GM06990 (cell line): ENCODE results near the gene ANK2.
"Not testable (repeated sequence)": the region's sequence is repeated elsewhere in the genome, so short reads cannot be mapped to it uniquely, and the experiment has no call there.

ENCODE experiments used
- DNase-seq: peaks from one replicate; pipeline ENCODE4 v3.0.0-alpha.2; 2011; ENCODE audit not compliant: insufficient read length; ENCODE audit errors: extremely low read depth
- H3K27me3 ChIP-seq: replicated peaks from 2 replicates; pipeline ENCODE4 v1.6.0; 2011; ENCODE audit warnings: low read length; ENCODE audit not compliant: control insufficient read depth, insufficient read depth
- H3K36me3 ChIP-seq: 2 replicates; pipeline ENCODE4 v1.5.1; 2011; ENCODE audit warnings: low read length; ENCODE audit not compliant: control insufficient read depth, insufficient read depth
- H3K4me3 ChIP-seq: replicated peaks from 2 replicates; pipeline ENCODE4 v1.5.1; 2011; ENCODE audit warnings: low read depth, mild to moderate bottlenecking, control low read depth, low read length
- TF ChIP-seq, protein P1 (sequence below): IDR thresholded peaks from 2 replicates; pipeline ENCODE4 v1.5.1; 2011; ENCODE audit warnings: low read length, control low read depth, mild to moderate bottlenecking, inconsistent platforms; ENCODE audit not compliant: insufficient read depth, poor library complexity, severe bottlenecking

Gene ANK2

GRCh38 chr4:113060853-113061252 is 11.4 kb downstream of the ANK2 start:
- no peaks in the 10 kb centered on the region for H3K27me3 ChIP-seq
- H3K36me3 ChIP-seq, result no peaks in the 10 kb centered on the region
- H3K4me3 ChIP-seq, result no peak overlapping the region
- TF ChIP-seq, protein P1, sequence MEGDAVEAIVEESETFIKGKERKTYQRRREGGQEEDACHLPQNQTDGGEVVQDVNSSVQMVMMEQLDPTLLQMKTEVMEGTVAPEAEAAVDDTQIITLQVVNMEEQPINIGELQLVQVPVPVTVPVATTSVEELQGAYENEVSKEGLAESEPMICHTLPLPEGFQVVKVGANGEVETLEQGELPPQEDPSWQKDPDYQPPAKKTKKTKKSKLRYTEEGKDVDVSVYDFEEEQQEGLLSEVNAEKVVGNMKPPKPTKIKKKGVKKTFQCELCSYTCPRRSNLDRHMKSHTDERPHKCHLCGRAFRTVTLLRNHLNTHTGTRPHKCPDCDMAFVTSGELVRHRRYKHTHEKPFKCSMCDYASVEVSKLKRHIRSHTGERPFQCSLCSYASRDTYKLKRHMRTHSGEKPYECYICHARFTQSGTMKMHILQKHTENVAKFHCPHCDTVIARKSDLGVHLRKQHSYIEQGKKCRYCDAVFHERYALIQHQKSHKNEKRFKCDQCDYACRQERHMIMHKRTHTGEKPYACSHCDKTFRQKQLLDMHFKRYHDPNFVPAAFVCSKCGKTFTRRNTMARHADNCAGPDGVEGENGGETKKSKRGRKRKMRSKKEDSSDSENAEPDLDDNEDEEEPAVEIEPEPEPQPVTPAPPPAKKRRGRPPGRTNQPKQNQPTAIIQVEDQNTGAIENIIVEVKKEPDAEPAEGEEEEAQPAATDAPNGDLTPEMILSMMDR, result no peak
- no peak for DNase-seq

DNA sequence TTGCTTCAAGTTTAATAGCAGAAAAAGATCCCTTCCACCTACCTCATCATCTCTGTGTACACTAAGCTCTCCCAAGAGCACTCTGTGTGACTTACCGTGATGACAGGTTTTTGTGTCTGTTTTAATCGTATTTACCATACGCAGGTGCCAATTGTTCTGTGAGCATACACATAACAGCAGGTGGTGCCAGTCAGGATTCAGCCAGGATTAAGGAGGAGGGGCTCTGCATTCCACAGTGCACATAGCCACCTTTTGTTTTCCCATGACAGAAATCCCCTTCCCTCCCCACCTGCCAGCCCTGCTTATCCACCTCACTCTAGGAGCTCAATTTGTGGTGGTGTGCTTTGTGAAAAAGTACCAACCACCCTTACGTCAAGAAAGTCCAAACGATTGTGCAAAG is 14.8 kb downstream of the ANK2 start:
- Histone ChIP-seq H3K4me3 (no peak overlapping the region), H3K27me3 (no peaks in the 10 kb centered on the region), H3K36me3 (no peaks in the 10 kb centered on the region)
- no peak for DNase-seq
- TF ChIP-seq, protein P1, result no peak

DNA sequence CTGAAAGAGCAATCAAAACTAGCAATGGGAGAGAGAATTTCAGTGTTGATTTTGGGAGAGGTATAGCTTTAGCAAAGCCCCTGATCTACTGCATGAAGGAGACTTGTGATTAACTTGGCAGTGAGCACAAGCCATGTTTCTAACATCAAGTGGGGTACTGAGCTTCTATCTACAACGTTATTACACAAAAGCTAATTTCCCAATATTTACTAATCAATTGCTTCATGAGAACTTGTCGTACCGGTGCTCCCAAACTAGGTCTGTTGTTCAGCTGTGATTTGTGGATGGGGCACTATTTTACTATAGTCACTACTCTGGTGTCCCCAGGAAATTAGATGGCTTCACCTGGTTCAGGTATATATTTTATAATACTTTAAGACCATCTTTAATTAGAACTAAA is 16.2 kb downstream of the ANK2 start:
- H3K4me3 ChIP-seq, result no peak overlapping the region
- no peaks in the 10 kb centered on the region for H3K27me3 ChIP-seq
- TF ChIP-seq, protein P1, result no peak
- no peaks in the 10 kb centered on the region for H3K36me3 ChIP-seq
- no peak for DNase-seq

DNA sequence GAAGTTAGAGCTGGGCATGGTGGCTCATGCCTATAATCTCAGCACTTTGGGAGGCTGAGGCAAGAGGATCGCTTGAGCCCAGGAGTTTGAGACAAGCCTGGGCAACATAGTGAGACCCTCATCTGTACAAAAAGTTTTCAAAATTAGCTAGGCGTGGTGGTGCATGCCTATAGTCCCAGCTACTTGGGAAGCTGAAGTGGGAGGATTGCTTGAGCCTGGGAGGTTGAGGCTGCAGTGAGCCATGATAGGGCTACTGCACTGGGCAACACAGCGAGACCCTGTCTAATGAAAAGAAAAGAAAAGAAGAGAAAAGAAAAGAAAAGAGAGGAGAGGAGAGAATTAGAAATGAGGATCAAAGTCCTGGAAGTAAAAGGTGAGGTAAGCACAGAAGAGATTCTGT is 19.3 kb downstream of the ANK2 start:
- not testable (repeated sequence) for H3K4me3 ChIP-seq, DNase-seq, H3K27me3 ChIP-seq, H3K36me3 ChIP-seq

- TF ChIP-seq, protein P1, result no peak
- no peak for DNase-seq
Observed at GRCh38 chr4:113069212-113069892, 19.9 kb downstream of the ANK2 start.

DNA sequence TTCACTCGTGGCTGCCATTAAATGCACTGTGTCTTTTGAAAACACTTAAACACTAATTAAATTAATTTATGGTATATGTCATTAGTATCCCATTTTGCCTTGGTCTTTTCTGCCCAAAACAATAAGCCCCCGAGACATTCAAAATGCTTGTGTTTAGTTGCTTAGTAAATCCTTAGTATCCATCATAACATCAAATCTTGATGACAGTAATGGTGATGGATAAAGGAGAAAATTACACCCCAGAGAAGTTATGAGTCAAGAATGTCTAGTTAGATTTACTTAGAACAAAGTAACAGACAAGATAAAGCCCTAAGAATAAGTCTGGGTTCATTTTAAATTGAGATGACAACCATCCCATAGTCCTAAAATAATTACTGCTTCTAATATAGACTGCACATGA is 21.3 kb downstream of the ANK2 start:
- no peak overlapping the region for H3K4me3 ChIP-seq
- DNase-seq, result no peak
- TF ChIP-seq, protein P1, result no peak
- H3K36me3 ChIP-seq, result no peaks in the 10 kb centered on the region
- H3K27me3 ChIP-seq, result no peaks in the 10 kb centered on the region

More at GRCh38 chr4:113069212-113069892, 19.9 kb downstream of the ANK2 start:
- Histone ChIP-seq H3K36me3 (no peaks in the 10 kb centered on the region), H3K27me3 (no peaks in the 10 kb centered on the region), H3K4me3 (no peak overlapping the region)
